ENCODE measurements around the gene THADA.

Gene THADA

GRCh38 chr2:43438858-43439655 is 156.8 kb downstream of the THADA start:
- no peak for DNase-seq

- DNase-seq = no peak
Measured at GRCh38 chr2:43438342-43438741, 157.5 kb downstream of the THADA start.

GRCh38 chr2:43437363-43437762 is 158.5 kb downstream of the THADA start:
- DNase-seq = no peak

GRCh38 chr2:43436431-43436830 is 159.4 kb downstream of the THADA start:
- DNase-seq = no peak

- DNase-seq = no peak
Measured at GRCh38 chr2:43435746-43436145, 160.1 kb downstream of the THADA start.

- no peak for DNase-seq
Measured at GRCh38 chr2:43430489-43430888, 165.3 kb downstream of the THADA start.

- DNase-seq = no peak
Measured at GRCh38 chr2:43429369-43429768, 166.5 kb downstream of the THADA start.

GRCh38 chr2:43427032-43427424 is 168.8 kb downstream of the THADA start:
- no peak for DNase-seq

- peak; percentile 66 for DNase-seq
Measured at GRCh38 chr2:43426305-43427031, 169.4 kb downstream of the THADA start.

- no peak for DNase-seq
Measured at GRCh38 chr2:43425659-43426058, 170.2 kb downstream of the THADA start.

- no peak for DNase-seq
Measured at GRCh38 chr2:43424262-43425207, 171.3 kb downstream of the THADA start.

GRCh38 chr2:43423941-43424261 is 171.9 kb downstream of the THADA start:
- DNase-seq = no peak

- no peak for DNase-seq
Measured at GRCh38 chr2:43421194-43421593, 174.6 kb downstream of the THADA start.

- no peak for DNase-seq
Measured at GRCh38 chr2:43420389-43420801, 175.4 kb downstream of the THADA start.

- no peak for DNase-seq
Measured at GRCh38 chr2:43419876-43420275, 176.0 kb downstream of the THADA start.

GRCh38 chr2:43419243-43419642 is 176.6 kb downstream of the THADA start:
- DNase-seq = no peak

- DNase-seq = no peak
Measured at GRCh38 chr2:43418680-43419079, 177.2 kb downstream of the THADA start.

GRCh38 chr2:43417300-43417699 is 178.5 kb downstream of the THADA start:
- no peak for DNase-seq

- no peak for DNase-seq
Measured at GRCh38 chr2:43415592-43415991, 180.2 kb downstream of the THADA start.

- no peak for DNase-seq
Measured at GRCh38 chr2:43414586-43415135, 181.2 kb downstream of the THADA start.

GRCh38 chr2:43414033-43414432 is 181.8 kb downstream of the THADA start:
- no peak for DNase-seq

GRCh38 chr2:43412114-43412753 is 183.6 kb downstream of the THADA start:
- DNase-seq = no peak
